Measurements from ENCODE around the gene DDX41. TPM values are rescaled to one million over a fixed set of nuclear protein-coding genes. Genes with fewer than 3 reads are reported as not detected.

Gene DDX41
- total and polyA plus RNA-seq, 8 donors = 24.3 to 88.1 (median 42.7) TPM

DNA sequence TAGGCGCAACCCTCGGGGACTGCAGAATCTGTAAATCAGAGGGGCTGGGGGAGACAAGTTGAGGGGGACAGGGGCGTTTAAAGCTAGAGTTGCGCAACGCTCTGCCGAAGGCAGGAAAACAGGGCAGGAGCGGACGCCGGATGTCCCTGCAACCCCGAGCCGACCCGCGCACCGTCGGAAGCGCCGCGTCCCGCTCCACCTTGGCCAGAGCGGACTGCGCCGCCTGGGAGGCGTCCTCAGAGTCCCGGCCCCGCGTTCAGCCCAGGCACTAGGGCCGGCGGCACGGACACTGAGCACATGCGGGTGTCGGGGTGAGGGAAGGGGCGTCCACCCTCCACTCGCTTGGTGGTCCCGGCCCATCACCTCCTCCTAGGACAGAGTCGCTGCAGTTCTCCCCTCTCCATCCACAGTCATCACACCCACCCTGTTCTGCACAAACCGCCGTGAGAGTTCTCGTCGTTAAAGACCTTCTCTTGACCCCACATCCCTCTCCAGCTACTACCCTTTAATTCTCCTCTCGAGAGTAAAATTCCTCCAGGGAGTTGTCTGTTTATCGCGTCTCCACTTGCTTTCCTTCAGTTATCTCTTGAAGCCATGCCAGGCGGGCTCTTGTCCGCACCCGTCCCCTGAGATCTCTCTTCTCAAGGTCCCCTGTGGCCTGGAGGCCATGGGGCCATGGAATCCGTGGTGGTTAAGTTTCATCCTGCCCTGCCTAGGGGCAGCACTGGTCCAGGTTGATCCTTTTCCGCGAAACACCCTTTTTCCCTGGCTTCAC, 18.6 kb downstream of the DDX41 start:
- Histone ChIP-seq H3K36me3 (no peaks in the 10 kb centered on the region), H3K4me1 (peaks cover 0 to 5% (median 0%) of the 10 kb centered on the region in 3 donors), H3K9me3 (no peaks in the 10 kb centered on the region), H3K27me3 (no peaks in the 10 kb centered on the region), H3K27ac (peak overlapping the region in 1 of 4 donors; percentile 27), H3K4me3 (peak overlapping the region; percentile 61 to 79 (median 69))
- WGBS, 2 donors = 9 to 10% methylated on average over 42 to 48 of the region's 48 CpGs
- peak; percentile 7 to 11 (median 7) for ATAC-seq
- FAIRE-seq = no peak
- TF ChIP-seq, protein P1, sequence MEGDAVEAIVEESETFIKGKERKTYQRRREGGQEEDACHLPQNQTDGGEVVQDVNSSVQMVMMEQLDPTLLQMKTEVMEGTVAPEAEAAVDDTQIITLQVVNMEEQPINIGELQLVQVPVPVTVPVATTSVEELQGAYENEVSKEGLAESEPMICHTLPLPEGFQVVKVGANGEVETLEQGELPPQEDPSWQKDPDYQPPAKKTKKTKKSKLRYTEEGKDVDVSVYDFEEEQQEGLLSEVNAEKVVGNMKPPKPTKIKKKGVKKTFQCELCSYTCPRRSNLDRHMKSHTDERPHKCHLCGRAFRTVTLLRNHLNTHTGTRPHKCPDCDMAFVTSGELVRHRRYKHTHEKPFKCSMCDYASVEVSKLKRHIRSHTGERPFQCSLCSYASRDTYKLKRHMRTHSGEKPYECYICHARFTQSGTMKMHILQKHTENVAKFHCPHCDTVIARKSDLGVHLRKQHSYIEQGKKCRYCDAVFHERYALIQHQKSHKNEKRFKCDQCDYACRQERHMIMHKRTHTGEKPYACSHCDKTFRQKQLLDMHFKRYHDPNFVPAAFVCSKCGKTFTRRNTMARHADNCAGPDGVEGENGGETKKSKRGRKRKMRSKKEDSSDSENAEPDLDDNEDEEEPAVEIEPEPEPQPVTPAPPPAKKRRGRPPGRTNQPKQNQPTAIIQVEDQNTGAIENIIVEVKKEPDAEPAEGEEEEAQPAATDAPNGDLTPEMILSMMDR (IDR thresholded peaks at IDR 0.05) = no peak
- intact Hi-C loops (cut with DNase I) = no loop called here
- DNase-seq = peak in 4 of 6 donors; percentile 47 to 83 (median 64)

DNA sequence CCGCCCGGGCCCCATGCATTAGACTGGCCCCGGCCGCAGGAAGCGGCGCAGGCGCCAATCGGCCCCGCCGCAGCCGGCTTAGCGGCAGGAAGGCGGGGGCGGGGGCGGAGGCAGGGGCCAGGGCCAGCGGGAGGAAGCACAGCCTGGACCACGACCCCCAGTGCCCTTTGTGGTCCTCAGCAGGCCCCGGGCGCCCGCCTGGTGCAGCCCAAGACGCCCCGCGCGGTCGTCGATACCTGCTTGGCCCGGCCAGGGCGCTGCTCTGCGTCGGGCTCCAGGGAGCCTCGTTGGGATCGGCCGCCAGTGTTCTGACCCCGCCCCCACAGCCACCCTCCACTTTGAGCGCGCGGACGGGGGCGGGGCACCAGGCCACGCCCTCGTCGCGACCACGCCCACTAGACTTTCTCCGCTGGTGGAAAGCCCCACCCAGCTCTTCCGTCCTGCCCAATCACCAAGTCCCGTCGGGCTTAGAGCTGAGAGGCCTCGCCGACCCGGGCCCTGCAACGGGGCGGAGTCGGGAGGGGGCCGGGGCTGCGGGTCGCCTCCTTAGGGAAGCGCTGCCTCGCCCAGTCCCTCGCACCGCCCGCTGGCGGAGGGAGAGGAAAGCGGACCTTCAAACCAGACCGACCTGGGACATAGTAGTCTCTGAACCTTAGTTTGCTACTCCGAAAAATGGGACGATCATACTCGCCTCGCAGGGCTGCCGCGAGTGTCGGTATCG, 19.3 kb downstream of the DDX41 start, which contains the start of gene PDLIM7:
PDLIM7 (minus strand) TSS at position 313 of the 721 bp plus-strand sequence. CDS start 1,092 bp downstream, outside the sequence.
- H3K27ac ChIP-seq = peak within 1 kb of the TSS; percentile 31 to 50 (median 46)
- no peaks in the 10 kb centered on the region for H3K36me3 ChIP-seq
- FAIRE-seq (no peak), DNase-seq (peak; percentile 92 to 98 (median 97)), ATAC-seq (peak; percentile 90 to 94 (median 93))
- intact Hi-C loops (cut with DNase I) = no loop called here
- no peaks in the 10 kb centered on the region for H3K9me3 ChIP-seq
- peaks cover 0 to 5% (median 0%) of the 10 kb centered on the region in 3 donors for H3K4me1 ChIP-seq
- TF ChIP-seq, protein P1 (IDR thresholded peaks at IDR 0.05) = no peak
- WGBS, 2 donors = 0 to 1% methylated on average over 68 to 73 of the region's 73 CpGs
- no peaks in the 10 kb centered on the region for H3K27me3 ChIP-seq
- H3K4me3 ChIP-seq = peak within 1 kb of the TSS; percentile 61 to 79 (median 69)

DNA sequence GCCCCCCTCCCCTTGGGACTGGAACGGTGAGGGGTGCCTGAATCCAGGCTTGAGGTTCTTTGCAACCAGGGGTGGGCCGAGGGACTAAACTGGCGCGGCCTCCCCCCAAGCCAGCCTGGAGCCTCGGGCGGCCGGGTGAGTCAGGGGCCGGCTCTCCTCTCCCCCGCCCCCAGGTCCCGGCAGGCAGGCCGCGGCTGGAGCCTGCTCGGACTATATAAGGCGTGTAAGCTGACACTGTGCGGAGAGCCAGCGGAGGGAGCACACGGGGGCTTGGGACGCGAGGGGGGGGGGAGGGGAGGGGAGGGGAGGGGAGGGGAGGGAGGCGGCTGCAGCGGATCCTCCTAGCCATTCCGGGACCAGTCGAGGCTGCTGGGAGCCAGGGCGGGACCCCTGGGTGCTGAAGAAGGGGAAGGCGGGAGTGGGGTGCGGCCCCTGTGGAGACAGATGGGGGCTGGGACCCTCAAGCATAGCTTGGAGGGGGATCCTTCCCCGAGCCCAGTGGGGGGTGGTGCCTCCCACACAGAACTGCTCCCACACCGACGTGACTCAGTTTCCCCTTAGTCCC, 20.0 kb downstream of the DDX41 start:
- FAIRE-seq = no peak
- WGBS, 2 donors = 3 to 4% methylated on average over 24 to 29 of the region's 29 CpGs
- Histone ChIP-seq H3K9me3 (no peaks in the 10 kb centered on the region), H3K36me3 (no peaks in the 10 kb centered on the region), H3K27ac (peak overlapping the region; percentile 31 to 50 (median 46)), H3K4me1 (peaks cover 0 to 5% (median 0%) of the 10 kb centered on the region in 3 donors), H3K27me3 (no peaks in the 10 kb centered on the region), H3K4me3 (peak overlapping the region; percentile 61 to 79 (median 69))
- ATAC-seq = peak; percentile 5 to 22 (median 17)
- DNase-seq = peak in 4 of 6 donors; percentile 52 to 85 (median 72)
- intact Hi-C loops (cut with DNase I) = no loop called here
- TF ChIP-seq, protein P1 (IDR thresholded peaks at IDR 0.05) = no peak

DNA sequence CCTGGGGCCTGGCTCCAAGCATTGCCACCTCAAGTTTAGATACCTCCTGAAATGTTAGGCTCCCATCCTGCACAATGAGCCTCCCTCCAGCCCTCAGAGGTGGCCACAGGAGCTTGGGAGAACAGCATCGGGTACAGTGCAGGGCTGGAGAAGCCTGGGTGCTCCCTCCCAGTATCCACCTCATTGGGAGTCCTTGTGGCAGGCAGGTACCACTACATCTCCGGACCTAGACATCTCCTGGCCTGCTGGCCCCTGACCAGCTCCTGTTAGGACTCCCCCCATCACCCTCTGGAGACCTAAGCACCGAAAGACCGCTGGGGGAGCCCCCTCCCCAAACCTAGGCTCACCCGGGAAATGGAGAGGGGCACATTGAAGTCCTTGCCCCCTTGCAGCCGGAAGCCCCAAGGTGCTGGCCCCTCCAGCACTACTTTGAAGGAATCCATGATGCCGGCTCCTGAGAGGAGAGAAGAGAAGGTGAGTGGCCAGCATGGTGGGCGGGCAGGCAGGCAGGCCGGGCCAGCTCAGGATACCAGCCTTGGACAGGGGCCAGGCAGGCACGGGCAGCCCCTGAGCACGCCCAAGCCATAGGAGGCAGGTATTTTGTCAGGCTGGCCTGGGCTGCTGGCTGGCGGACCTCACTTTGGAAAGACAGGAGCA, 20.6 kb downstream of the DDX41 start:
- Histone ChIP-seq H3K9me3 (no peaks in the 10 kb centered on the region), H3K27ac (peak overlapping the region in 2 of 4 donors; percentile 5 to 39), H3K4me3 (peak overlapping the region; percentile 61 to 79 (median 69)), H3K4me1 (peaks cover 0 to 5% (median 0%) of the 10 kb centered on the region in 3 donors), H3K27me3 (no peaks in the 10 kb centered on the region), H3K36me3 (no peaks in the 10 kb centered on the region)
- TF ChIP-seq, protein P1 (IDR thresholded peaks at IDR 0.05) = no peak
- ATAC-seq = no peak
- DNase-seq = peak in 3 of 6 donors; percentile 31 to 65 (median 47)
- 29 to 30% methylated on average over 12 of the region's 12 CpGs for WGBS, 2 donors
- intact Hi-C loops (cut with DNase I) = no loop called here
- no peak for FAIRE-seq

Data from pancreas (tissue), 10 donors.